Measurements from ENCODE around the gene SLC2A1. TPM values are rescaled to one million over a fixed set of nuclear protein-coding genes. Genes with fewer than 3 reads are reported as not detected.

SLC2A1 gene
- total and polyA plus RNA-seq, 9 of the 15 experiments (the other 6 are each of a cell fraction or from before 2014, with no cell fraction given): 12.6 to 153 (median 48.0) TPM

DNA sequence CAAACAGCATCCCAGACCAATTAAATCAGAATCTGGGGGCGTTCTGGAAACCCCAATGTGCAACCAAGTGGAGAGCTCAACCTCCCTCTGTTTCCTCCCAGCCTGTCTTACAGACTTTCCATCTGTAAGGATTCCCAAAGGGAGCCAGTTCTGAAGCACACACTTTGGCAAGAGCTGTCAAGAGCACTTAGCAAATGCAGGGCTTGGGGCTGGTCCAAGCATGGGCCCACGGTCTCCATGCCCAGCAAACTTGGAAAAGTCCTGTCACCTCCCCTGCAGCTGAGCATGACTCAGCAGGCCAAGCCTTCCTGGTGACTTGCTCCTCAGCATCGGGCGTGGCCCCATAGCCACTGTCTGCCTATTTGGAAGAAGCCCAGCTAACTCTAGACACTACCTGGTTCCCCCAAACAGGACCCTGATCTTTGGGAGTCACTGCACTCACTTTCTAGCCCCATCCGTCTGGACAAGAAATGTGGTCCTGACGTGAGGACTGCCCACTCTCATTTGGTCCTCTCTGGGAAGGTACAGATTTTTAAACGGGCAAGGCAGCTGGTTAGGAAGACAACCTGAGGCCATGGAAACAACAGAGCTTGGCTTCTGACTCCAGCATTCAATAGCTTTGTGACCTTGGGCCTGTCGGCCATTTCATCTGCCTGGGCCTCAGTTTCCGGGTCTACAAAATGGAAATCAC lies 16.9 kb downstream of the SLC2A1 start (continued):
- TF ChIP-seq ZNF318 (IDR thresholded peaks at IDR 0.05; ENCODE audit: borderline replicate concordance in 1 of 2, low read depth in 1 of 2): peak in 1 of 2 experiments; percentile 76; a peak in 2 of 4 replicates
- 0 out of 2 replicates have a peak, but pooled peaks have one; percentile 45 for TF ChIP-seq JUNB (CRISPR knock-in tag; conservative IDR thresholded peaks at IDR 0.05)
- TF ChIP-seq, protein P1, sequence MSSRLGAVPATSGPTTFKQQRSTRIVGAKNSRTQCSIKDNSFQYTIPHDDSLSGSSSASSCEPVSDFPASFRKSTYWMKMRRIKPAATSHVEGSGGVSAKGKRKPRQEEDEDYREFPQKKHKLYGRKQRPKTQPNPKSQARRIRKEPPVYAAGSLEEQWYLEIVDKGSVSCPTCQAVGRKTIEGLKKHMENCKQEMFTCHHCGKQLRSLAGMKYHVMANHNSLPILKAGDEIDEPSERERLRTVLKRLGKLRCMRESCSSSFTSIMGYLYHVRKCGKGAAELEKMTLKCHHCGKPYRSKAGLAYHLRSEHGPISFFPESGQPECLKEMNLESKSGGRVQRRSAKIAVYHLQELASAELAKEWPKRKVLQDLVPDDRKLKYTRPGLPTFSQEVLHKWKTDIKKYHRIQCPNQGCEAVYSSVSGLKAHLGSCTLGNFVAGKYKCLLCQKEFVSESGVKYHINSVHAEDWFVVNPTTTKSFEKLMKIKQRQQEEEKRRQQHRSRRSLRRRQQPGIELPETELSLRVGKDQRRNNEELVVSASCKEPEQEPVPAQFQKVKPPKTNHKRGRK (tag; IDR thresholded peaks at IDR 0.05): no peak
- peak; percentile 70 for TF ChIP-seq CXXC5 (CRISPR knock-in tag; IDR thresholded peaks at IDR 0.05)
- peak; percentile 57; the same call in 1 of the 2 replicates for TF ChIP-seq MTA3 (IDR thresholded peaks at IDR 0.05; ENCODE audit: borderline replicate concordance)
- TF ChIP-seq ZNF583 (CRISPR knock-in tag; IDR thresholded peaks at IDR 0.05): peak; percentile 80; the same call in 1 of the 2 replicates
- TF ChIP-seq CREB3 (tag; conservative IDR thresholded peaks at IDR 0.05; ENCODE audit: low read depth): peak; percentile 65
- 0 out of 4 replicates have a peak, but pooled peaks have one; percentile 24 to 36 for TF ChIP-seq NRF1 (conservative IDR thresholded peaks at IDR 0.05 in 1 of 2, IDR thresholded peaks at IDR 0.05 in 1 of 2)
- TF ChIP-seq ZNF175 (CRISPR knock-in tag; IDR thresholded peaks at IDR 0.05; ENCODE audit: low read depth): 0 out of 2 replicates have a peak, but pooled peaks have one; percentile 35
- TF ChIP-seq HBP1 (CRISPR knock-in tag; IDR thresholded peaks at IDR 0.05): 0 out of 2 replicates have a peak, but pooled peaks have one; percentile 2
- peak; percentile 44; the same call in 1 of the 2 replicates for TF ChIP-seq SOX6 (IDR thresholded peaks at IDR 0.05)
- TF ChIP-seq CBX3 (IDR thresholded peaks at IDR 0.05; ENCODE audit: borderline replicate concordance in 1 of 2, low read length in 2 of 2): peak in 1 of 2 experiments; percentile 34; a peak in 1 of 3 replicates
- peak; percentile 34; the same call in 1 of the 2 replicates for TF ChIP-seq GABPB1 (CRISPR knock-in tag; IDR thresholded peaks at IDR 0.05)
- peak; percentile 28; the same call in 1 of the 2 replicates for TF ChIP-seq ZNF766 (CRISPR knock-in tag; conservative IDR thresholded peaks at IDR 0.05)
